NT2/D1 (cell line): ENCODE measurements around the gene TGFBR3.

Experiments
- SUZ12 ChIP-seq: IDR thresholded peaks from 2 replicates; pipeline ENCODE4 v1.6.1; 2011; ENCODE audit not compliant: insufficient read length, insufficient read depth; ENCODE audit errors: extremely low read depth
- YY1 ChIP-seq: IDR thresholded peaks from 2 replicates; pipeline ENCODE4 v1.6.1; 2011; ENCODE audit not compliant: insufficient read length, insufficient read depth
- ZNF274 ChIP-seq: IDR thresholded peaks from 2 replicates; pipeline ENCODE4 v1.6.1; 2011; ENCODE audit warnings: mild to moderate bottlenecking, low read depth, low read length

DNA sequence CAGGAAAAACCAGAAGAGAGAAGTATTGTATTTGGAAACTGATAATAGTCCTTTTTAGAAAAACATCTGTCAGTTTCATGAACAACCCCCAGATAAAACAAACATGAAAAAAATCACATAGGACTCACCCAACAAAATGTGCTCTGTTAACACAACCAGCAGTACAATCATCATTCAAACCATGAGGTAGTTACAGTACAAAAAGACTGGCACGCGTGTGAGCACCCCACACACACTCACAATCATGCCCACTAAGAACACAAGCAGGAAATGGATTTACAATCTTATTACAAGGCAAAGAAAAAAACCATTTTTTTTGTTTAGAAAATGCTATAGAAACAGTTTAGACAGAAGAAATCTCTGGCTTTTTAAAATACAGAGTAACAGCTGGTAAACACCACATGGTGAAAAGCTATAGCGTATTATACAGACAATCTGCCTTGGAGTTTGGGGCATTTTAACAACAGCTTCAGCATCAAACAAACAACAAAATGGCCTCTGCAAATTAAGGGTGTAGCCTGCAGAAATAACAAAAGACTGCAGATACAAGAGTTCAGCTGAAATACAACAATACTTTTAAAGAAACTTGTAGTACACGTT, 205.3 kb downstream of the TGFBR3 start:
- TF ChIP-seq SUZ12 (no peak), YY1 (no peak), ZNF274 (no peak)
